DND-41 (cell line): ENCODE results near the gene TBC1D1.

ENCODE experiments used
- CTCF ChIP-seq: IDR thresholded peaks from 2 replicates; pipeline ENCODE4 v1.5.1; 2012; ENCODE audit warnings: borderline replicate concordance, low read length, moderate library complexity, mild to moderate bottlenecking; ENCODE audit not compliant: poor library complexity, severe bottlenecking; ENCODE audit errors: extremely low read depth
- EZH2 ChIP-seq: IDR thresholded peaks from 3 replicates; pipeline ENCODE4 v1.6.1; 2012; ENCODE audit warnings: borderline replicate concordance, low read depth, mild to moderate bottlenecking, moderate library complexity, low read length, inconsistent platforms; ENCODE audit not compliant: severe bottlenecking

- no peak for TF ChIP-seq EZH2
- no peak for TF ChIP-seq CTCF
These were observed 194.9 kb downstream of the TBC1D1 start for GRCh38 chr4:38085751-38086150.
